ENCODE measurements around the gene ANKRD60.

The ANKRD60 gene

DNA sequence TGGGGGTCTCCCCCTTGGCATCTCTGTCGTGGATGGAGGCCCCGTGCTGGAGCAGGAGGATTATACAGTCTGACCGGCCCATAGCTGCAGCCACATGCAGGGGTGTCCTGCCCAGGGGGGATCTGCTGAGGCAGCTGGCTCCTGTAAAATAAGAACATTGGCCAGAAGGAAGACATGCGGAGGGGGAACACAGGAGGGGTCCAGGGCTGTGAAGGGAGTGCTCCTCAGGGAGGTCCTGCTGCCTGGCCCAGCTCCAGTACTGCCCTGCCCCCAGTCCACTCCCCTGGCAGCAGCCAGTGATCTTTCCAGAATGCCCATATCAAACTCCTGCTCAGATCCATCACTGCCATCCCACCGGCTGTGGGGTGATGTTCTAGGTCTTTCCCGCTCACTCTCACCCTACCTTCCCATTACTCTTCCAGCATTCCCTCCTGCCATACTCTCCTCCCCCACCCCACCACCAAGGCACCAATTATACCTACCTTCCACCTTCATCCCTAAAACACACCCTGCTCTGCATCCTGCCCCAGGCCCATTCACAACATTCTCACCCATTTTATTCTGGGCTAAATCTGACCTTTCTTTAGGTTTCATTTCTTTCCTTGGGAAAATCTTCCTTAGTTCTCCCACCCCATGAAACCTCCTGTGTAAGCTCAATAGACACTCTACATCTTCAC, 9.7 kb downstream of the ANKRD60 start:
- Histone ChIP-seq H3K27ac (ENCODE audit: low read depth, low read length) (no peak overlapping the region), H3K4me1 (ENCODE audit: control insufficient read depth, insufficient read depth, low read length) (no peaks in the 10 kb centered on the region), H3K9ac (ENCODE audit: low read depth, low read length) (no peak overlapping the region), H3K27me3 (ENCODE audit: control insufficient read depth, insufficient read depth, low read length) (no peaks in the 10 kb centered on the region), H3K9me3 (ENCODE audit: control insufficient read depth, insufficient read depth, low read length) (peaks cover 8% of the 10 kb centered on the region), H3K36me3 (ENCODE audit: control insufficient read depth, insufficient read depth, low read length) (no peaks in the 10 kb centered on the region), H3K4me3 (ENCODE audit: low read depth, low read length) (no peak overlapping the region)

DNA sequence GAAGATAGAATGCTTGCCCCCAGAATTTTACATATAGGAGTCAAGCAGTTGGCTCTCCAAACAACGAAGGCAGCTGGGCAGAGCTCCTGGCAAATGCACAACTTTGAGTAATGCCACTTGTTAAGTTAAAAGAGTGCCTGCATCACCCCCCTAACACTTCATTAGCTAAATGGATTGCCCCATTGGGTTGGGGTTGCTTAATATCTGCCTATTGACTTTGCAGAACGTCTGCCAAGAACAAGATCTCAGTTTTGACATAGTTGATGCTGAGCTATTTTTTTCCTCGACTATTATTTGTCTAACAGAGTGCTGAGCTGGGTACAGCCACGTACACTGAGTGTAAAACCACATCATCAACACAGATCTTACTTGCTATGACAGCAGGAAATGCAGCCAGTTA, 12.1 kb downstream of the ANKRD60 start:
- Histone ChIP-seq H3K36me3 (ENCODE audit: control insufficient read depth, insufficient read depth, low read length) (no peaks in the 10 kb centered on the region), H3K4me1 (ENCODE audit: control insufficient read depth, insufficient read depth, low read length) (no peaks in the 10 kb centered on the region), H3K9ac (ENCODE audit: low read depth, low read length) (no peak overlapping the region), H3K9me3 (ENCODE audit: control insufficient read depth, insufficient read depth, low read length) (peaks cover 8% of the 10 kb centered on the region), H3K27ac (ENCODE audit: low read depth, low read length) (no peak overlapping the region), H3K4me3 (ENCODE audit: low read depth, low read length) (no peak overlapping the region), H3K27me3 (ENCODE audit: control insufficient read depth, insufficient read depth, low read length) (no peaks in the 10 kb centered on the region)

DNA sequence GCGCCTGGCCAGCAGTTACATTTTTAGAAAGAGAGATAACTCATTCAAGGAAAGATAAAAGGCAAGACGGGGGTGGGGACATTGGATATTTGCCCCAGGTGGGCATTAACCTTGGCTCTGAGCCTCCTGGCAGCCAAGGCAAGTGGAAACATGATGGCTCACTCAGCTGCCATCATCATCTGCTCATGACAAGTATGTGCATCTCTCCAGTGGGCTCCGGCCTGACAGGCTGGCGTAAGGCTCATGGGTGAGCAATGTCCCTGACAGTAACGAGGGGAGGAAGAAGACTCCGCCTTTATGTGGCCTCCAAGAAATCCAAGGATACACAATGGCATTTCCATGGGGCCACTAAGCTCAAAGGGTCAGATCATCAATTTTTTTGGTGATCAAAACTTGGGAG, 13.3 kb downstream of the ANKRD60 start:
- Histone ChIP-seq H3K27me3 (ENCODE audit: control insufficient read depth, insufficient read depth, low read length) (no peaks in the 10 kb centered on the region), H3K9ac (ENCODE audit: low read depth, low read length) (no peak overlapping the region), H3K4me3 (ENCODE audit: low read depth, low read length) (no peak overlapping the region), H3K27ac (ENCODE audit: low read depth, low read length) (no peak overlapping the region), H3K36me3 (ENCODE audit: control insufficient read depth, insufficient read depth, low read length) (no peaks in the 10 kb centered on the region), H3K9me3 (ENCODE audit: control insufficient read depth, insufficient read depth, low read length) (peaks cover 8% of the 10 kb centered on the region), H3K4me1 (ENCODE audit: control insufficient read depth, insufficient read depth, low read length) (no peaks in the 10 kb centered on the region)

DNA sequence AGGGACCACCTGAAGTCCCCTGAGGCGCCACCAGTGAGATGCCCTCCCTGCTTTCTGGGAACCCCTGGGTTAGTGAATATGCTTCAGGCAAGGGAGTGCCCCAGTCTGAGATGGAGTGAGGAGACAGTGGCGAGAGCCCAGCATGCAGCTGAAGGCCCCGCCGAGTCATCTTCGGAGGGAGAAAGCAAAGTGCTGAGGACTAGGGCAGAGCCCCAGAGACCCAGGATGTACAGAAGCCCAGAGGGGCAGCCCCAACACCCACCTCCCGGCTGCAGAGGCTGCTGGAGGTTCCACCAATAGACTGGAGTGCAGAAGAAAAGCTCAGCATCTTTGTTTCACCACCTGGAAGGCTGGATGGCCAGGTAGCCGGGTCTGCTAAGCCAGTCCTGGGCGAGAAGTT, 14.1 kb downstream of the ANKRD60 start:
- Histone ChIP-seq H3K36me3 (ENCODE audit: control insufficient read depth, insufficient read depth, low read length) (no peaks in the 10 kb centered on the region), H3K9me3 (ENCODE audit: control insufficient read depth, insufficient read depth, low read length) (peaks cover 8% of the 10 kb centered on the region), H3K27ac (ENCODE audit: low read depth, low read length) (no peak overlapping the region), H3K4me3 (ENCODE audit: low read depth, low read length) (no peak overlapping the region), H3K9ac (ENCODE audit: low read depth, low read length) (no peak overlapping the region), H3K4me1 (ENCODE audit: control insufficient read depth, insufficient read depth, low read length) (no peaks in the 10 kb centered on the region), H3K27me3 (ENCODE audit: control insufficient read depth, insufficient read depth, low read length) (no peaks in the 10 kb centered on the region)

DNA sequence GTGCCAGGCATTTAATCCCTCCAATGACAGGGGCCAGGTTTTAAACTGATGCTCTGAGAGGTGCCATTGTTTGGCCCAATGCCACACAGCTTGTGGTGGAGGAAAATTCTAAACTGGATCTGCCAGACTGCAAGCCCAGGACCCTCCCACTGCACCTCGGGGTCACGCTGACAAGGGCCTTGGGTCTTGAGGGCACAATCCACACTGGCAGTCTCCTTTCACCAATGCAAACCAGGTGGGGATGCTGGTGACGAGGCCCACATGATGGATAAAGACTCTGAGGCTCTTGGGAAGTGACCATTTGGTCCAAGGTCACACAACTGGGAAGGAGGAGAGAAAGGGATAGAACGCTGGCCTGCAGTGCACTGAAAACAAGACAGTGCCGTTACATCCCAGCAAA, 14.7 kb downstream of the ANKRD60 start:
- Histone ChIP-seq H3K36me3 (ENCODE audit: control insufficient read depth, insufficient read depth, low read length) (no peaks in the 10 kb centered on the region), H3K27me3 (ENCODE audit: control insufficient read depth, insufficient read depth, low read length) (no peaks in the 10 kb centered on the region), H3K27ac (ENCODE audit: low read depth, low read length) (no peak overlapping the region), H3K4me3 (ENCODE audit: low read depth, low read length) (no peak overlapping the region), H3K9ac (ENCODE audit: low read depth, low read length) (no peak overlapping the region), H3K4me1 (ENCODE audit: control insufficient read depth, insufficient read depth, low read length) (no peaks in the 10 kb centered on the region), H3K9me3 (ENCODE audit: control insufficient read depth, insufficient read depth, low read length) (peaks cover 2% of the 10 kb centered on the region; the same call in 1 of the 2 replicates)

DNA sequence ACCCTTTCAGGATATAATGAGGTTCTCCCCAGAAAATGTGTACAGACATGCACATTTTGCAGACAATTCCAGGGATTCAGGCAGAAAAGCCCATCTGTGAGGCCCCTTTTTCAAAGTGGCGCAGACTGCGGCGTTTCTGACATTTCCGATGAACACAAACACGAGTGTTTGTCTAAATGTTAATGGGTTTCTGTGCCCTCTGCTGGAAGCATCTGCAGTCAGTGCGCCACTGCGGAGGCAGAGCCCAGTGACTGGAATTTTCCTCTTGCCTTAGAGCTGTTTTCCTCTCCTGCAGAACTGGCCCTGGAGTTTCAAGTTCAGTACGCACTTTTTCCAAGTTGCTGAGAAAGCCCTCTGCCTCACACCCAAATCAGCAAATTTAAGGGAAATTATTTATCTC, 15.3 kb downstream of the ANKRD60 start:
- Histone ChIP-seq H3K4me3 (ENCODE audit: low read depth, low read length) (no peak overlapping the region), H3K9ac (ENCODE audit: low read depth, low read length) (no peak overlapping the region), H3K27ac (ENCODE audit: low read depth, low read length) (no peak overlapping the region), H3K36me3 (ENCODE audit: control insufficient read depth, insufficient read depth, low read length) (no peaks in the 10 kb centered on the region), H3K27me3 (ENCODE audit: control insufficient read depth, insufficient read depth, low read length) (no peaks in the 10 kb centered on the region), H3K9me3 (ENCODE audit: control insufficient read depth, insufficient read depth, low read length) (no peaks in the 10 kb centered on the region), H3K4me1 (ENCODE audit: control insufficient read depth, insufficient read depth, low read length) (no peaks in the 10 kb centered on the region)

DNA sequence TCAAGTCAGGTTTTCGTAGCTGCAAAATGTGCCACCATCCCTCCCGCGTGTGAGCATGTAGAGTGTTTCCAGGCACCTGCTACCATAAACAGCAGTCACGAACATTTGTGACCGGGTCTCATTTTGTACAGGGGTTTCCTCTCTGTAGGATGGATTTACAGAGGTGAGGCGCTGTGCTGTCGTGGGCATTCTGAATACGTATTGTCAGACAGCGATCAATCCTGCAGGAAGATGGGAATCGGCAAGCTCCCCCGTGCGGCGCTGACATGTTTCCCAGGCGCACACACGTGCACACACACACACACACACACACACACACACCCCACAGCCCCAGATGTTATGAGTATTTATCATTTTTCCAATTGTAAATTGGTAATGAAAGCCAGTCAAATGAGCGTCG, 15.8 kb downstream of the ANKRD60 start:
- Histone ChIP-seq H3K9ac (ENCODE audit: low read depth, low read length) (no peak overlapping the region), H3K27ac (ENCODE audit: low read depth, low read length) (no peak overlapping the region), H3K4me3 (ENCODE audit: low read depth, low read length) (no peak overlapping the region), H3K9me3 (ENCODE audit: control insufficient read depth, insufficient read depth, low read length) (no peaks in the 10 kb centered on the region), H3K27me3 (ENCODE audit: control insufficient read depth, insufficient read depth, low read length) (no peaks in the 10 kb centered on the region), H3K4me1 (ENCODE audit: control insufficient read depth, insufficient read depth, low read length) (no peaks in the 10 kb centered on the region), H3K36me3 (ENCODE audit: control insufficient read depth, insufficient read depth, low read length) (no peaks in the 10 kb centered on the region)

DNA sequence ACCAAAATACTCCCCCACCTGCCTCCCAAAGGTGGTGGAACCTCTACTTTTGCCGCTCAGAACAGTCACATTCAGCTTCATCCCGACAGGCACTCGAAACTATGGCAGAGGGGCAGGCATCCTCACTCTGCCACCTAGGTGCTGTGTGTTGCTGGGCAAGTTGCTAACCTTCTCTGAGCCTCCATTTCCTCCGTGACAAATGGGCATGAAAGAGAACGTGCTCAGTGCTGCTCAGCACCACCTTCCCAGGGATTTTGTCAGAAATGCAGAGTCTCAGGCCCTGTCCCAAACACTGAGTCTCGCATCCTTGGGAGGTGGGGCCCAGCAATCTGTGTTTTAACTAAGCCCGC, 18.1 kb downstream of the ANKRD60 start:
- Histone ChIP-seq H3K9ac (ENCODE audit: low read depth, low read length) (no peak overlapping the region), H3K4me3 (ENCODE audit: low read depth, low read length) (no peak overlapping the region), H3K36me3 (ENCODE audit: control insufficient read depth, insufficient read depth, low read length) (no peaks in the 10 kb centered on the region), H3K27me3 (ENCODE audit: control insufficient read depth, insufficient read depth, low read length) (no peaks in the 10 kb centered on the region), H3K4me1 (ENCODE audit: control insufficient read depth, insufficient read depth, low read length) (no peaks in the 10 kb centered on the region), H3K9me3 (ENCODE audit: control insufficient read depth, insufficient read depth, low read length) (no peaks in the 10 kb centered on the region), H3K27ac (ENCODE audit: low read depth, low read length) (no peak overlapping the region)

DNA sequence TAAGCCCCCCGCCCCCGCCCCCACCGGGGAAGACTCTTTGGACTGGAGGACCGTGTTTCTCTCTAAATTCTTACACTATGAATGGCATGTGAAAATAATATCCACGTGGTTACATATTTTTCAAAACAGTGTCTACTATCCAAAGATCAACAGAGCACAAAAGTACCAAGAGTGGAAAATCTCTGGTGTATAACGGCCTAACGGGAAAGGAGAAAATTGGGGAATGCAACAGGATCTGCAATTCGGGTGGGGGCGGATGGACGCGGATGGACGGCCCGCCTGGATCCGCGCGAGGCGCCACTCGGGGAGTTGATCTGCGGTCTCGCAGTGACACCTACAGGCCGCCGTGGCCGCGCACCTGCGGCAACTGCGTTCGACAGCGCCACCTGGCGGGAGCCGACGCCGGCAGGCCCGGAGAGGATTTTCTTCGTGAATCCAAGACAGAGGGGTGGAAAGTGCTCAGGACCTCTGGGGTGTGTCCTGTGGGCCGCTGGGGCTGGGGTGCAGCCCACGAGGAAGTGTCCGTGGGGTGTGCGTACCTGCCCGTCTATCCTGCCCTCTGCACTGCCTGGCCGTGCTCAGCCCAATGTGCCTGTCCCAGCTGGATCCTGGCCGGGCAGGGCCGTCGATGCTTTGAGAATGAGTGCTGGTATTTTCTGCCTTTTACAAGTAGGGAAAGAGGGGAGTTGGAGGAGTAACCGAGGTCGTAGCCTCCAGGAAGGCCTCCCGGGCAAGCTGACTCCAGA, 18.6 kb downstream of the ANKRD60 start:
- Histone ChIP-seq H3K4me3 (ENCODE audit: low read depth, low read length) (peak overlapping the region; percentile 39; the same call in 1 of the 2 replicates), H3K36me3 (ENCODE audit: control insufficient read depth, insufficient read depth, low read length) (no peaks in the 10 kb centered on the region), H3K27ac (ENCODE audit: low read depth, low read length) (no peak overlapping the region), H3K27me3 (ENCODE audit: control insufficient read depth, insufficient read depth, low read length) (no peaks in the 10 kb centered on the region), H3K4me1 (ENCODE audit: control insufficient read depth, insufficient read depth, low read length) (no peaks in the 10 kb centered on the region), H3K9ac (ENCODE audit: low read depth, low read length) (no peak overlapping the region), H3K9me3 (ENCODE audit: control insufficient read depth, insufficient read depth, low read length) (no peaks in the 10 kb centered on the region)

DNA sequence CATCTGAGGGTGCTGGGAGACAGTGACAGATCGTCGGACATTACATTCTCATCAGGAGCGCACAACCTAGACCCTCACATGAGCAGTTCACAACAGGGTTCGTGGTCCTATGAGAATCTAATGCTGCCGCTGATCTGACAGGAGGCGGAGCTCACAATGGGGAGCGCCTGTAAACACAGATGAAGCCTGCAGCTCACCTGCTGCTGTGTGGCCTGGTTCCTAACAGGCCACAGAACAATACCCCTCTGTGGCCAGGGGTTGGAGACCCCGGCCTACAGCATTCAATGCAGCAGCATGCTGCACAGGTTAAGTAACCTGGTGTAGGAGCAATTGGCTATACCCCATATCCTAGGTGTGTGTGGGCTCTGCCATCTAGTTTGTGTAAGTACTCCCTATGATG, 19.5 kb downstream of the ANKRD60 start:
- H3K9me3 ChIP-seq (ENCODE audit: control insufficient read depth, insufficient read depth, low read length): no peaks in the 10 kb centered on the region
- H3K9ac ChIP-seq (ENCODE audit: low read depth, low read length): no peak overlapping the region
- no peaks in the 10 kb centered on the region for H3K36me3 ChIP-seq (ENCODE audit: control insufficient read depth, insufficient read depth, low read length)
- no peak overlapping the region for H3K4me3 ChIP-seq (ENCODE audit: low read depth, low read length)
- no peak overlapping the region for H3K27ac ChIP-seq (ENCODE audit: low read depth, low read length)
- H3K4me1 ChIP-seq (ENCODE audit: control insufficient read depth, insufficient read depth, low read length): no peaks in the 10 kb centered on the region
- H3K27me3 ChIP-seq (ENCODE audit: control insufficient read depth, insufficient read depth, low read length): no peaks in the 10 kb centered on the region

DNA sequence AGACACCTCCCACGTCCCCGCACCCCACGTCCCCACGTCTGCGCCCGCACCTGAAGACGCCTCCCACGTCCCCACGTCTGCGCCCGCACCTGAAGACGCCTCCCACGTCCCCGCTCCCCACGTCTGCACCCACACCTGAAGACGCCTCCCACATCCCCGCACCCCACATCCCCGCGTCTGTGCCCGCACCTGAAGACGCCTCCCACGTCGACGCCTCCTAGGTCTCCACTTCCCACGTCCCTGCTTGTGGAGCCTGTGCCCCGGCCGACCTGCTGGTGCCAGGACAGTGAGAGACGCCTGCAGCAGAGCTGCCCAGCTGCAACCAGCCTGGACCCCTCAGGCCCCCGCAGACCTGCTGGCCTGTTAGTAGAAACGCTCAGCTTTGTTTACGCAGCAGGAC, 22.6 kb downstream of the ANKRD60 start:
- Histone ChIP-seq H3K27ac (ENCODE audit: low read depth, low read length) (no peak overlapping the region), H3K4me3 (ENCODE audit: low read depth, low read length) (no peak overlapping the region), H3K27me3 (ENCODE audit: control insufficient read depth, insufficient read depth, low read length) (no peaks in the 10 kb centered on the region), H3K36me3 (ENCODE audit: control insufficient read depth, insufficient read depth, low read length) (no peaks in the 10 kb centered on the region), H3K9me3 (ENCODE audit: control insufficient read depth, insufficient read depth, low read length) (no peaks in the 10 kb centered on the region), H3K4me1 (ENCODE audit: control insufficient read depth, insufficient read depth, low read length) (no peaks in the 10 kb centered on the region), H3K9ac (ENCODE audit: low read depth, low read length) (no peak overlapping the region)
